Caco-2 (cell line): ENCODE data around the gene ATL1. TPM values are rescaled to one million over a fixed set of nuclear protein-coding genes. Genes with fewer than 3 reads are reported as not detected.

ENCODE experiments used
- BruUV-seq: library from RNA; stranded (reverse); fragments of 400-500 nt; replicated peaks from 2 replicates; lab custom pipeline; 2021; lab: Mats Ljungman, UMichigan
- CTCF ChIA-PET: fragments of 300-600 bp; sonication (Branson Sonifier 250); formaldehyde crosslinking; loops from one replicate; lab custom pipeline; 2022; ENCODE audit warnings: antibody characterized with exemption; lab: Charles Lee
- POLR2A ChIA-PET: fragments of 300-600 bp; sonication (Branson Sonifier 250); formaldehyde crosslinking; loops from one replicate; lab custom pipeline; 2022; ENCODE audit warnings: antibody characterized with exemption; lab: Charles Lee
- DNase-seq, 2 experiments: peaks; one replicate each; pipeline versions ENCODE4 v3.0.0 to v3.0.0-alpha.2; 2020 to 2022
- H3K27me3 ChIP-seq: replicated peaks from 2 replicates; pipeline ENCODE4 v1.6.0; 2011; ENCODE audit warnings: low read length; ENCODE audit not compliant: control insufficient read depth, insufficient read depth
- H3K36me3 ChIP-seq: 2 replicates; pipeline ENCODE4 v1.5.1; 2011; ENCODE audit warnings: low read length; ENCODE audit not compliant: control insufficient read depth, insufficient read depth
- H3K4me1 ChIP-seq: fragments of 250-450 bp; sonication (Bioruptor Pico); 2 replicates; pipeline ENCODE4 v1.5.1; 2020; ENCODE audit warnings: mild to moderate bottlenecking
- H3K4me3 ChIP-seq: 2 replicates; pipeline ENCODE4 v1.5.1; 2011; ENCODE audit warnings: low read depth, mild to moderate bottlenecking, control low read depth, low read length
- H3K9me3 ChIP-seq: fragments of 250-450 bp; sonication (Bioruptor Pico); 2 replicates; pipeline ENCODE4 v1.5.1; 2020; ENCODE audit warnings: mild to moderate bottlenecking, moderate library complexity
- H3K27ac Mint-ChIP-seq: one replicate; pipeline ENCODE4 v1.8.0; 2022; ENCODE audit warnings: mixed read lengths; ENCODE audit not compliant: unreplicated experiment
- H3K27me3 Mint-ChIP-seq: one replicate; pipeline ENCODE4 v1.8.0; 2022; ENCODE audit warnings: mixed read lengths; ENCODE audit not compliant: insufficient read depth, unreplicated experiment
- H3K36me3 Mint-ChIP-seq: one replicate; pipeline ENCODE4 v1.8.0; 2022; ENCODE audit warnings: mild to moderate bottlenecking, mixed read lengths; ENCODE audit not compliant: insufficient read depth, unreplicated experiment
- H3K4me1 Mint-ChIP-seq: one replicate; pipeline ENCODE4 v1.8.0; 2022; ENCODE audit warnings: low read depth, mixed read lengths; ENCODE audit not compliant: unreplicated experiment
- H3K4me3 Mint-ChIP-seq: one replicate; pipeline ENCODE4 v1.8.0; 2022; ENCODE audit warnings: mild to moderate bottlenecking, moderate library complexity, mixed read lengths; ENCODE audit not compliant: unreplicated experiment
- H3K9me3 Mint-ChIP-seq: one replicate; pipeline ENCODE4 v1.8.0; 2022; ENCODE audit warnings: mixed read lengths; ENCODE audit not compliant: unreplicated experiment
- CTCF ChIP-seq, 2 experiments: fragments of 200-600 bp in 1 of 2; IDR thresholded peaks; 1 replicate in 1 of 2; 2 replicates in 1 of 2; pipeline versions ENCODE4 v1.5.1 to v1.8.0; 2011 to 2022; ENCODE audit warnings: antibody characterized with exemption in 1 of 2, control low read depth in 1 of 2, inconsistent platforms in 1 of 2, low read depth in 1 of 2, low read length in 1 of 2, mild to moderate bottlenecking in 1 of 2, moderate library complexity in 1 of 2; ENCODE audit not compliant: insufficient read depth in 1 of 2, severe bottlenecking in 1 of 2, unreplicated experiment in 1 of 2
- intact Hi-C: fragments of 100-400 bp; cut with micrococcal nuclease; formaldehyde crosslinking; loops from one replicate; pipeline ENCODE4 v1.10.0; 2022; ENCODE audit not compliant: unreplicated experiment
- total RNA-seq: library from RNA; stranded (reverse); gene quantifications from 2 replicates; pipeline ENCODE4 v1.2.3, GENCODE V29; 2022

ATL1 gene
- total RNA-seq, 1 experiment from 2014 or later: 1.1 TPM

- TF ChIP-seq CTCF (IDR thresholded peaks at IDR 0.05; ENCODE audit: insufficient read depth in 1 of 2, low read depth in 1 of 2, low read length in 1 of 2, severe bottlenecking in 1 of 2, unreplicated experiment in 1 of 2): no peak
- Mint-ChIP-seq H3K4me3 (no peak overlapping the region), H3K9me3 (no peaks in the 10 kb centered on the region), H3K27me3 (peaks cover 5% of the 10 kb centered on the region), H3K4me1 (no peaks in the 10 kb centered on the region), H3K36me3 (no peaks in the 10 kb centered on the region), H3K27ac (no peak overlapping the region)
- intact Hi-C loops: no loop called here
- Histone ChIP-seq H3K27me3 (no peaks in the 10 kb centered on the region), H3K4me3 (no peak overlapping the region), H3K4me1 (no peaks in the 10 kb centered on the region), H3K9me3 (no peaks in the 10 kb centered on the region), H3K36me3 (no peaks in the 10 kb centered on the region)
- CTCF ChIA-PET: no interaction called here
- DNase-seq: no peak
- no TSS peak for BruUV-seq
- POLR2A ChIA-PET: no interaction called here
Observed at GRCh38 chr14:50606468-50606867, 46.5 kb downstream of the ATL1 start.

- ChIA-PET POLR2A (no interaction called here), CTCF (no interaction called here)
- no TSS peak for BruUV-seq
Observed at GRCh38 chr14:50607181-50607580, 47.2 kb downstream of the ATL1 start.

GRCh38 chr14:50607761-50608160 lies 47.8 kb downstream of the ATL1 start:
- Mint-ChIP-seq H3K27me3 (peaks cover 6% of the 10 kb centered on the region), H3K9me3 (no peaks in the 10 kb centered on the region), H3K4me1 (no peaks in the 10 kb centered on the region), H3K27ac (no peak overlapping the region), H3K36me3 (no peaks in the 10 kb centered on the region), H3K4me3 (no peak overlapping the region)
- DNase-seq: no peak
- no peaks in the 10 kb centered on the region for H3K9me3 ChIP-seq
- no peak for TF ChIP-seq CTCF (IDR thresholded peaks at IDR 0.05; ENCODE audit: insufficient read depth in 1 of 2, low read depth in 1 of 2, low read length in 1 of 2, severe bottlenecking in 1 of 2, unreplicated experiment in 1 of 2)
- H3K27me3 ChIP-seq: no peaks in the 10 kb centered on the region
- H3K4me1 ChIP-seq: no peaks in the 10 kb centered on the region
- ChIA-PET CTCF (no interaction called here), POLR2A (interaction anchor here (0.5 kb wide), 1 partner anchor 324 kb away, joined by 3 read pairs; no protein-coding TSS in a partner anchor)
- H3K4me3 ChIP-seq: no peak overlapping the region
- H3K36me3 ChIP-seq: no peaks in the 10 kb centered on the region
- intact Hi-C loops: no loop called here
- BruUV-seq: no TSS peak

More at GRCh38 chr14:50607181-50607580, 47.2 kb downstream of the ATL1 start:
- Mint-ChIP-seq H3K36me3 (no peaks in the 10 kb centered on the region), H3K27ac (no peak overlapping the region), H3K9me3 (no peaks in the 10 kb centered on the region), H3K4me1 (no peaks in the 10 kb centered on the region), H3K27me3 (peaks cover 5% of the 10 kb centered on the region), H3K4me3 (no peak overlapping the region)
- H3K27me3 ChIP-seq: no peaks in the 10 kb centered on the region
- intact Hi-C loops: no loop called here
- no peak for TF ChIP-seq CTCF (IDR thresholded peaks at IDR 0.05; ENCODE audit: insufficient read depth in 1 of 2, low read depth in 1 of 2, low read length in 1 of 2, severe bottlenecking in 1 of 2, unreplicated experiment in 1 of 2)
- H3K9me3 ChIP-seq: no peaks in the 10 kb centered on the region
- H3K4me1 ChIP-seq: no peaks in the 10 kb centered on the region
- DNase-seq: no peak
- no peaks in the 10 kb centered on the region for H3K36me3 ChIP-seq
- H3K4me3 ChIP-seq: no peak overlapping the region
